Lower lobe of right lung (tissue), 2 donors: ENCODE results near the gene OR2A1. TPM values are rescaled to one million over a fixed set of nuclear protein-coding genes. Genes with fewer than 3 reads are reported as not detected.
"Not testable (repeated sequence)": the region's sequence is repeated elsewhere in the genome, so short reads cannot be mapped to it uniquely, and the experiment has no call there.

Source experiments
- ATAC-seq, 2 donors: fragments of 200-7000 bp; cut with Tn5 transposase; one replicate each; pipeline ENCODE4 v1.9.1; 2020 to 2022; ENCODE audit warnings: mild to moderate bottlenecking in 2 of 2, moderate library complexity in 2 of 2
- DNase-seq: peaks from one replicate; pipeline ENCODE4 v3.0.0-alpha.2; 2020
- H3K27ac ChIP-seq: fragments of 200-600 bp; one replicate; pipeline ENCODE4 v1.8.0; 2022
- H3K27me3 ChIP-seq: fragments of 200-600 bp; one replicate; pipeline ENCODE4 v1.8.0; 2022; ENCODE audit warnings: low read depth
- H3K36me3 ChIP-seq: fragments of 200-600 bp; one replicate; pipeline ENCODE4 v1.8.0; 2022; ENCODE audit warnings: mild to moderate bottlenecking
- H3K4me1 ChIP-seq: fragments of 200-600 bp; one replicate; pipeline ENCODE4 v1.8.0; 2022
- H3K4me3 ChIP-seq: fragments of 200-600 bp; one replicate; pipeline ENCODE4 v1.8.0; 2022; ENCODE audit warnings: mild to moderate bottlenecking
- H3K9me3 ChIP-seq: fragments of 200-600 bp; one replicate; pipeline ENCODE4 v1.8.0; 2022
- intact Hi-C: fragments of 100-400 bp; cut with DNase I; formaldehyde crosslinking; loops from one replicate; pipeline ENCODE4 v1.11.0; 2022
- total RNA-seq: library from RNA; stranded (reverse); fragmentation: NEBNext Ultra II Directional; extraction: Animal tissue kit (Norgen Biotek cat#: 25700); gene quantifications from one replicate; pipeline ENCODE4 v1.2.1, GENCODE V29; 2021
- donor health status: DM: no; HTN: yes; CAD: no; lungs with severe emphysema.

Gene OR2A1
- total RNA-seq, 1 donor from 2014 or later = 0.15 TPM

- ATAC-seq, intact Hi-C loops, H3K27me3 ChIP-seq, H3K4me3 ChIP-seq, H3K27ac ChIP-seq, H3K9me3 ChIP-seq, H3K36me3 ChIP-seq, DNase-seq, H3K4me1 ChIP-seq: not testable (repeated sequence)
Measured at GRCh38 chr7:144351667-144352066, 39.4 kb downstream of the OR2A1 start.

- H3K4me1 ChIP-seq, intact Hi-C loops, H3K36me3 ChIP-seq, H3K9me3 ChIP-seq, DNase-seq, H3K27ac ChIP-seq, H3K27me3 ChIP-seq: not testable (repeated sequence)
- peak; percentile 95 for ATAC-seq
- H3K4me3 ChIP-seq = peak within 1 kb of the TSS; percentile 25
Measured at GRCh38 chr7:144355176-144355822, 43.1 kb downstream of the OR2A1 start, which contains the start of gene ARHGEF5. ARHGEF5 (plus strand) TSS chr7:144355402; CDS start chr7:144362670, 7,268 bp downstream.

- intact Hi-C loops, ATAC-seq, H3K27me3 ChIP-seq, H3K9me3 ChIP-seq, H3K4me1 ChIP-seq, H3K36me3 ChIP-seq, DNase-seq, H3K27ac ChIP-seq, H3K4me3 ChIP-seq: not testable (repeated sequence)
Measured at GRCh38 chr7:144356185-144356584, 44.0 kb downstream of the OR2A1 start.

- H3K9me3 ChIP-seq, intact Hi-C loops, H3K36me3 ChIP-seq, ATAC-seq, H3K27me3 ChIP-seq, DNase-seq, H3K27ac ChIP-seq, H3K4me1 ChIP-seq, H3K4me3 ChIP-seq: not testable (repeated sequence)
Measured at GRCh38 chr7:144356860-144357259, 44.6 kb downstream of the OR2A1 start.

- H3K27ac ChIP-seq, ATAC-seq, intact Hi-C loops, H3K9me3 ChIP-seq, DNase-seq, H3K4me3 ChIP-seq, H3K36me3 ChIP-seq, H3K27me3 ChIP-seq, H3K4me1 ChIP-seq: not testable (repeated sequence)
Measured at GRCh38 chr7:144362061-144362460, 49.8 kb downstream of the OR2A1 start.

- ATAC-seq = peak; percentile 3 to 6
Measured at GRCh38 chr7:144365523-144365922, 53.3 kb downstream of the OR2A1 start.

GRCh38 chr7:144367250-144367649 is 55.0 kb downstream of the OR2A1 start:
- DNase-seq, intact Hi-C loops, H3K4me1 ChIP-seq, H3K36me3 ChIP-seq, H3K27ac ChIP-seq, ATAC-seq, H3K4me3 ChIP-seq, H3K9me3 ChIP-seq, H3K27me3 ChIP-seq: not testable (repeated sequence)

More at GRCh38 chr7:144365523-144365922, 53.3 kb downstream of the OR2A1 start:
- H3K4me3 ChIP-seq, intact Hi-C loops, DNase-seq, H3K9me3 ChIP-seq, H3K27me3 ChIP-seq, H3K27ac ChIP-seq, H3K4me1 ChIP-seq, H3K36me3 ChIP-seq: not testable (repeated sequence)

- H3K36me3 ChIP-seq, H3K4me3 ChIP-seq, H3K27ac ChIP-seq, intact Hi-C loops, DNase-seq, H3K9me3 ChIP-seq, H3K4me1 ChIP-seq, H3K27me3 ChIP-seq: not testable (repeated sequence)
- ATAC-seq = peak; percentile 26 to 33
Measured at GRCh38 chr7:144369221-144369620, 57.0 kb downstream of the OR2A1 start.

Other genes starting within 250 kb of the OR2A1 start
- gene OR2A25, start 242.6 kb upstream of the OR2A1 start, total RNA-seq = not detected
- gene OR2A12, start 226.1 kb upstream of the OR2A1 start, total RNA-seq = not detected
- gene OR2A2, start 202.8 kb upstream of the OR2A1 start, total RNA-seq = not detected
- not detected for gene OR2A14, start 189.2 kb upstream of the OR2A1 start, total RNA-seq
- gene CTAGE4, start 129.0 kb upstream of the OR2A1 start, total RNA-seq = 8.5 TPM
- 10.3 TPM for gene ARHGEF35, start 116.6 kb upstream of the OR2A1 start, total RNA-seq
- gene OR2A42, start 72.8 kb upstream of the OR2A1 start, total RNA-seq = not detected
- 12.1 TPM for gene OR2A7, start 47.6 kb upstream of the OR2A1 start, total RNA-seq
- gene CTAGE8, start 43.1 kb upstream of the OR2A1 start, total RNA-seq = 4.2 TPM
- gene ARHGEF5, start 43.0 kb downstream of the OR2A1 start, total RNA-seq = 39.5 TPM
- not detected for gene NOBOX, start 91.3 kb downstream of the OR2A1 start, total RNA-seq